Liver (tissue), 2 donors: ENCODE results near the gene TMC2.

Experiments
- YY1 ChIP-seq: IDR thresholded peaks from 2 replicates; pipeline ENCODE4 v1.6.1; 2016; ENCODE audit warnings: antibody characterized with exemption, mild to moderate bottlenecking
- TF ChIP-seq, protein P1 (sequence below): fragments of 150-350 bp; IDR thresholded peaks from 2 replicates; pipeline ENCODE4 v1.5.1; 2017; ENCODE audit warnings: improper control_type of control experiment, low read depth, low read length; ENCODE audit not compliant: missing input control
- donor health status: healthy.

DNA sequence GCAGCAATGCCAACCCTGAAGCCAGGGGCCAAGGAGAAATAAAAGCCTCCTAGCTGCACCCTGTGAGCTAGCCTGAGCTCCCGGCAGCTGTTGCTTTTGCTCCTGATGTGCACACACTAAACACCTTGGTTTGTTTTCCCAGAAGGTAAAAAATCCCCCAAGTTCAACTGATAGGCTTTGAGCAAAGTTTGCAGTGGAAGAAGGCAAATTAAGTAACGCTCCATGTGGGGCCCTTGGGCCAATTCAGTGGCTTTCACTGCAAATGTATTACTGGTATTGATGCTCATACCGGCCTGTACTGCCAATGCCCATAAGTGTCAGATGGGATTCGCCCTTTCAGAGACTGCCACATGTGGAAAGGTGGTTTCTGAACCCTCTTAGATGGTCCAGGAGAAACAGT lies 137.1 kb downstream of the TMC2 start:
- no peak for TF ChIP-seq YY1
- TF ChIP-seq, protein P1, sequence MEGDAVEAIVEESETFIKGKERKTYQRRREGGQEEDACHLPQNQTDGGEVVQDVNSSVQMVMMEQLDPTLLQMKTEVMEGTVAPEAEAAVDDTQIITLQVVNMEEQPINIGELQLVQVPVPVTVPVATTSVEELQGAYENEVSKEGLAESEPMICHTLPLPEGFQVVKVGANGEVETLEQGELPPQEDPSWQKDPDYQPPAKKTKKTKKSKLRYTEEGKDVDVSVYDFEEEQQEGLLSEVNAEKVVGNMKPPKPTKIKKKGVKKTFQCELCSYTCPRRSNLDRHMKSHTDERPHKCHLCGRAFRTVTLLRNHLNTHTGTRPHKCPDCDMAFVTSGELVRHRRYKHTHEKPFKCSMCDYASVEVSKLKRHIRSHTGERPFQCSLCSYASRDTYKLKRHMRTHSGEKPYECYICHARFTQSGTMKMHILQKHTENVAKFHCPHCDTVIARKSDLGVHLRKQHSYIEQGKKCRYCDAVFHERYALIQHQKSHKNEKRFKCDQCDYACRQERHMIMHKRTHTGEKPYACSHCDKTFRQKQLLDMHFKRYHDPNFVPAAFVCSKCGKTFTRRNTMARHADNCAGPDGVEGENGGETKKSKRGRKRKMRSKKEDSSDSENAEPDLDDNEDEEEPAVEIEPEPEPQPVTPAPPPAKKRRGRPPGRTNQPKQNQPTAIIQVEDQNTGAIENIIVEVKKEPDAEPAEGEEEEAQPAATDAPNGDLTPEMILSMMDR: no peak
